ENCODE measurements around the gene SARDH.

SARDH gene

DNA sequence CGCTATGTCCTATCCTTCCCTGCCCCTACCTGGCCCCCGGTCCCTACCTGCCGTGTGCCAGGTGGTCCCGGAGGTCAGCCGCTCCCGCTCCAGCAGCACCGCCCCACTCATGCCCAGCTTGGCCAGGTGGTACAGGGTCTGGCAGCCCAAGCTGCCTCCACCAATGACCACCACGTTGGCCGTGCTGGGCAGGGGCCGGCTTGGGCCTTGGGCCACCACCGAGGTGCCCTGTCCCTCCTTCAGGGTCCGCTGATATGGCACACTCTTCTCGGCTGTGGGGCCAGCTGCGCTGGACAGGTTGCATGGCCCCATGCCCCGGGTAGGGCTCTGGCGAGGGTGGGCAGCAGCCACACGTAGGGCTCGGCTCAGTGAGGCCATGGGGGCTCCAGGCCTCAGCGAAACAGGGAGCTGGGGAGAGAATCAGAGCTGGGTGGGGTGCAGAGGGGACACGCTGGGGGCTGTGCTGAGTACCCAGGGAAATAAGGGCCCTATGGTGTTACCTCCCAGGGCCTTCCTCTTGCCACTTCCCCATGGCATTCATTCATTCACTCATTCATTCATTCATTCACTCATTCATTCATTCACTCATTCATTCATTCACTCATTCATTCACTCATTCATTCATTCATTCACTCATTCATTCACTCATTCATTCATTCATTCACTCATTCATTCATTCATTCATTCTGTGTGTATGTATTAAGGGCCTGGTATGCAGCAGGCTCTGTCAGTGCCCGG is 4.2 kb downstream of the SARDH start:
- DNase-seq (ENCODE audit: low read depth): no peak

DNA sequence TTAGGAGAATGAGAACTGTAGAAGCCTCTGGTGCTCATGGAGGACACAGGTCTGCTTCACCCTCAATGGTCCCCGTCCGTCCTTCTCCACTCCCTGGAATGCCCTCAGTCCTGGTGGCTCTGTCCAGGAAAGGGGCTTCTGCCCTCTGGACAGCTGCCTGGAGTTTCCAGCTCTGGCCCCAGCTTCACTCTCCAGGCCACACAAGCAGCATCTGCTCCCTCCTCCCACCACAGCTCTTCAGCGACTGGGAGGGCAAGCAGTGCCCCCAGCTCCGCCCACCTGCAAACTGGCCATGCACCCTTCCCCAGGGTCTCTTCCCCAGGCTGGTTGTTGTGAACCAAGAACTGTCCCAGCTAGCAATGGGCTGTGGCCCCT is 4.7 kb downstream of the SARDH start:
- DNase-seq (ENCODE audit: low read depth): no peak

DNA sequence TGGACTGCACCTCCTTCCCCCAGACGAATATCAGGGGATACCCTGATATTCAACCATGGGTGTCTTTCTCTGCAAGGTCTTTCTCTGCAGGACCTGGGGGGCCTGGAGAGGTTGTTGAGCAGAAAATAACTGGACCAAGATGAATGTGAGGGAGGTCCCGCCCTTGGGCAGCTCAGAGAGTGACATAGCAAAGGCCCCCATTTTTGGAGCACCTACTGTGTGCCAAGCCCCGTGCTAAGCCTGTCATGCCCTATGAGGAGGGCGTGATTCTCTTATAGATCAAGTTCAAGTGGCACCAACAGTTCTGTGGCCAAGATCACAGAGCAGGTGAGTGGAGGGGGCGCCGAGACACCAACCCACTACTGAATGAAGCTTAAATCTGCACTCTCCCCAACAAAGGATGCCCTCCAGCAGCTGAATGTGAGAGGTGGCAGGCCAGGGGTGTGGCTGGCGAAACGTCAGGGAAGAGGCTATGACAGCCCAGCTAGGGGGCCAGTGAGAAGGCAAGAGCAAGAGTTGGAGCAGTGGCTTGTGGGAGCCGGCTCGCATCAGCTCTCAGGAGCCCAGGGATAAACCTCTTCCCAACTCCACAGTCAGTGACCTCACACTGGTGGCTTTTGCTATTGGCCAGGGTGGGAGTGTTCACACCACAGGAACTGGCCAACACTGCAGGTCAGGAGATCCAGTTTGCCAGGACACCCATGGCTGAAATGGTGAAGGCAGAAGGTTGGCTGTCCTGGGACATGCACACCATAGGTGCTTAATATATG is 5.3 kb downstream of the SARDH start:
- no peak for DNase-seq (ENCODE audit: low read depth)

DNA sequence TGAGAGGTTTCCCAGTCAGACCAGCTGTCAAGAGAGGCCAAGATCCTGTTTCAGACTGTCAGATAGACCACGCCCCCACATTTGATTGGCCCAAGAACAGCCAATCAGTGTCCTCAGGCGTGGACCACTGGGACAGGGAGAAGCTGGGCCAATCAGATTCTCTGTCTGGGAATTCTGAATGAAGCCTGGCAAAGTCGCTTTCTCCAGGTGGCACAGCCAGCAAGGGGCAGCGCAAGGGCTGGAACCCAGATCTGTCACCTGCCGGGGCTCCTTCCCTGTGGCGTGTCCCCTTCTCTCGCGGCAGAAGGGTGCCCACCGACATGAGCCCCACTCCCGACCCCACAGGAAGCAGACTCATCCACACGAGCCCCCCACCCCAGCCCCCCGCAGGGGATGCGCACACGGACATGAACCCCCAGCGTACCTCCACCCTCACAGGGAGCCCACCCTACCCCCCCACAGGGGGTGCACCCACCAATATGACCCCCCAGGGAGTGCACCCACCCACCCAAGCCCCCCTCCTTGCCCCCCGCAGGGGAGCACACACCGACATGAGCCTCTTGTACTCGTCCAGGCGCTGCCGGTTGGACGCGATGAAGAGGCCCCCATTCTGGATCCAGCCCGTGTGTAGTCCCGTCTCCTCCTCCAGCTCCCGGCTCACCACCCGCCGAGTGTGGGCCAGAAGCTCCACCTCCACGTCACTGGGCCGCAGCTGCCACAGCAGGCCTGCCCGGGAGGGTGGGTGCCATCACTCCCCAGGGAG is 6.1 kb downstream of the SARDH start:
- peak; percentile 60 for DNase-seq (ENCODE audit: low read depth)

DNA sequence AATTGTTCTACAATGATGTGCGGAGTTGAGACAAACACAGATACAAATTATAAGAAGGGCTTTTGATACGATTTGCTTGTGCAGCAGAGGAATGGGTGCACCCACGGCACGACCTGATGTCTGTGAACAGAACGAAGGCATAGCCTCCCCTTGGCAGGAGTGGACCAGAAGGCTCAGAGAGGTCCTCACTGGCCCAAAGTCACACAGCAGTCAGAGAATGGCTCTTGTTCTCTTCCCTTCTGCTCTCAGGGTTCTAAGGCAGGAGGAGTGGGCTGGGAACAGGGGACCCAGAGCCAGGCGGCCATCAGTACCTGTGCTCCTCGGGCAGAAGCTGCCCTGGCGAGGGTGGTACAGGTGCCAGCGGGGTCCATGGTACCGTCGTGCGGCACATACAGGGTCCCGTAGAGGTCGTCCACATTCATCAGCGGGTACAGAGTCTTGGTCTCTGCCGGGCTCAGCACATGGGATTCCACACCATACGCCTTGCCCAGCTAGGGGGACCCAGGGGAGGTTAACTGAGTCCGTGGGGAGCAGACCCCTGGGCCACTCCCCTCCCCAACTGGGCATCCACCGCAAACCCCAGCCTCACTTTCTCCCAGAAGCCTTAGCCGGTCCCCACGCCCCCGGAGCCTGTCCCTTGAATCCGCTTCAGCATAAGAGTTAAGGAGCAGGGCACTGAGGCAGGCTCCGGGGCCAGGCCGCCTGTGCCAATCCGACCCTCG is 7.0 kb downstream of the SARDH start:
- DNase-seq (ENCODE audit: low read depth): no peak

- DNase-seq (ENCODE audit: low read depth): no peak
Observed at GRCh38 chr9:133729617-133730281, 8.4 kb downstream of the SARDH start.

- DNase-seq (ENCODE audit: low read depth): no peak
Observed at GRCh38 chr9:133728856-133729616, 9.1 kb downstream of the SARDH start.

GRCh38 chr9:133727876-133728441 is 10.2 kb downstream of the SARDH start:
- DNase-seq (ENCODE audit: low read depth): no peak

- DNase-seq (ENCODE audit: low read depth): no peak
Observed at GRCh38 chr9:133727277-133727875, 10.8 kb downstream of the SARDH start.

- peak; percentile 52 for DNase-seq (ENCODE audit: low read depth)
Observed at GRCh38 chr9:133726401-133727276, 11.5 kb downstream of the SARDH start.

DNA sequence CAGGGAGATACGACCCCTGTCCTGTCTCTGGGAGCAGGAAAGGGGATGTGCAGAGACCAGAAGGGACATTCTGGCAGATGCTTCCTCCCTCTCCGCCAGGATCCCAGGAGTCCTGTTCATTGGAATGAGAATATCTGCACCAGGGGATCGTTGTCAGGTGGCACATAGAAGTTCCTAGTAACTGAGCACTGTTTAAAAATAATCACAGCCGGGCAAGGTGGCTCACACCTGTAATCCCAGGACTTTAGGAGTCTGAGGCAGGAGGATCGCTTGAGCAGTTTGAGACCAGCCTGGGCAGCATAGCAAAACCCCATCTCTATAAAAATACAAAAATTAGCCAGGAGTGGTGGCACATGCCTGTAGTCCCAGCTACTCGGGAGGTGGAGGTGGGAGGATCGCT is 12.3 kb downstream of the SARDH start:
- no peak for DNase-seq (ENCODE audit: low read depth)

- DNase-seq (ENCODE audit: low read depth): no peak
Observed at GRCh38 chr9:133718563-133719315, 19.4 kb downstream of the SARDH start.

DNA sequence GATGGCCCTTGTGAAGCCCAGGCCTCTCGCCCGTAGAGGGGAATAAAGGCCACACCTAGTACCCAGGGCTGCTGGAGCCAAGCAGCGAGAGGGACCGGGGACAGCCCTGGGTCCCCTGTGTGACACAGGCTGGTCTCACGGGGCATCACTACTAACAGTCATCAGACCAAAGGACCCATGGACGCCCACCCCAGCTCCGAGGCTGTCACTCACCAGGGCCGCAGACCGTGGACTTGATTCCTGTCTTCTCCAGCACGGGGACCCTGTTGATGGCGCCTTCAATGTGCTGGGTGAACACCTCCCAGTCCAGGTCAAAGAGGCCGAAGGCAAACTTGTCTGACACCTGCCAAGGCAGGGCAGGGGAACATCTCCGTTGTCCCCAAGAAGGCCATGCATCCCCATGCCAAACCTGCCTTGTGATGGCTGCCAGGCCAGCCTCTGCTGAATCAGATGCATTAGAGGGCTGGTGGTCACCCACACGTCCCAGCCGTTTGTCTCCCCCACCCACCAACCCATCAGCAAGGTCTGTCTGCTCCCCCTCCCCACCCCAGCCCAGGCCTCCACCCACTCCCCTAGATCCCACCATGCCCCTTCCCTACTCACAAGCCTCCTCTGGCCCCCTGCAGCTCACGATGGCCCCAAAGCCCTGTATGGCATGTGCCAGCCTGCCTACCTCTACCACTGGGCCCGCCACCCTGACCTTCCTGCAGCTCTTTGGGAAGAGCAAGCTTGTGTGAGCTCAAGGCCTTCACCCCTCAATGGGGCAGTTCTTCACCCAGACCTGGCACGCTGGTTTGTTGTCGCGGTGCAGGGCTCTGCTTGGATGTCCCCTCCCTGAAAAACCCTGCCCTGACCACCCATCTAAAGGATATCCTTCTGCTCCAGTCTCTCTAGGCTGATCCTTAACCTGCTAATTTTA is 20.8 kb downstream of the SARDH start:
- DNase-seq (ENCODE audit: low read depth): no peak

- DNase-seq (ENCODE audit: low read depth): no peak
Observed at GRCh38 chr9:133716564-133717112, 21.5 kb downstream of the SARDH start.

GRCh38 chr9:133715866-133716563 is 22.1 kb downstream of the SARDH start:
- peak; percentile 26 for DNase-seq (ENCODE audit: low read depth)

DNA sequence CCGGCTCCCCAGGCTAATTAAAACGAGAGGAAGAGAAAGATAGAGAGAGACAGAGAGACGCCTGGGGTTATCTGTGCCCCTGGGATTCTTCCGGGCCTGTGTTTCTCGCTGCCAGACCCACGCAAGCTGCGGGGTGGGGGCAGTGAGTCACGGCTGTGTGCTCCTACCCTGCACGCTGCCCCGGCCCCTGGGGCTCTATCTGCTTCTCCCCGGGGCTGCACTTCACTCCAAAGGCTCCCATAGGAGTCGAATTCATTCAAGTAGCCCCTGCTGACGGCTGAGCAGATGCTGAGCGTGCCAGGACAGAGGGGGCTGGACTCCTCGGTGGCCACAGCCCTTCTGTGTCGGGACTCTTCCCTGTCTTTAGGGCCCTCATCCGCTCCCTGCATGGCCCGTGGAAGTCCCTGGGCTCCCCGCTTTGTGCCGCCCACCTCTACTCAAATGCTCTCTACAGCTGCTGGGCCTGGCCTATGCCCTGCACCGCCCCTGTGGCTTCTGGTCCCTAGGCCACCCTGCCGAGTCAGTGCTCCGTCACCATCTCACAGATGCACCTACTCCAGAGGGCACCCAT is 22.8 kb downstream of the SARDH start:
- peak; percentile 68 for DNase-seq (ENCODE audit: low read depth)

Data from EH (cell line).